GM18519 (cell line): ENCODE data around the gene LCA5L.

Experiments
- ATAC-seq: cut with Tn5 transposase; IDR thresholded peaks from one replicate; pipeline ENCODE4 v1.9.1; 2021; ENCODE audit warnings: mild to moderate bottlenecking, moderate library complexity; ENCODE audit not compliant: unreplicated experiment, low FRiP score

The LCA5L gene

DNA sequence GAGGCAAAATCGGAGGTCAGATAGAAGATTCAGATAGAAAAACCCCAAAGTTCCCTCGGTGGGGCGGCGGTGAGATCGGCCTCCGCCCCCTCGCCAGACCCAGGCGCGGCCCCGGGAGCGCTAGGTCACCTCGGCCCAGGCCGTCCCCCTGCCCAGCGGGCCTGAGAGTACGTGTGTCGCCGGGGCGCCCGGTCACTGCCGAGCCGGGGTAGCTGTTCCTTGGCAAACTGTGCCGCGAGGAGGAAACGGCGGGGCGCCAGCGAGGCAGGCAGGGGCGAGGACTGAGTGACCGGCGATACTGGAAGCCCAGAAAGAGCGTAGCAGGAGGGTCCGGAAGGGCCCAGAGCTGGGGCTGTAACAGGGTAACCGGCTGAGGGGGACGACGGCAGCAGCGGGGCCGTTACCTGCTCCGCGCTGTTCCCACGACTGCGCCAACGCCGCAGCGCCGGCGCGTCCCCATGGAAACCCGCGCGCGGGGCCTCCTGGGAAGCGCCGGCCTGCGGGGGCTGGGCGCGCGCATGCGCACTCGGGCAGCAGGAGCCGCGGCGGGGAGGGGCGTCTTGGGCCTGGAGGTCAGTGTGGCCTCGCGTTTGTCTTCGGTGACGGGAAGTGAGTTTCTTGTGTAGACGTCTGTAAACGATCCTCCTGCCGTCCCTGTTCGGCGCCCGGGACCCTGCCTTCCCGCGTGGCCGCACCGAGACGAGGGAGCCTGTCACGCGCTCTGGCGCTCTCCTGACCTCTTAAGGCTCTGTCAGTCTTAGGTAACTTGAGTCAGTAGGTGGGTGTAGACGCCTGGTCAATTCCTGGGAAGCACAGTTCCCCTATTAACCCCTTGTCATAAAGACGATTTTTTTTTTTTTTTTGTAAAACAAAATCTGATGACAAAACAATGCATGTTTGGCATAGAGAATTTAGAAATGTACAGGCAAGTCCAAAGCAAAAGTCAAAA, at the start of gene LCA5L:
TSS of gene LCA5L (minus strand) at position 458 of the 949 bp plus-strand sequence. CDS start 17,285 bp downstream, outside the sequence.
- peak; percentile 77 for ATAC-seq

GRCh38 chr21:39489380-39489924, 43.9 kb upstream of the LCA5L start:
- ATAC-seq: no peak

DNA sequence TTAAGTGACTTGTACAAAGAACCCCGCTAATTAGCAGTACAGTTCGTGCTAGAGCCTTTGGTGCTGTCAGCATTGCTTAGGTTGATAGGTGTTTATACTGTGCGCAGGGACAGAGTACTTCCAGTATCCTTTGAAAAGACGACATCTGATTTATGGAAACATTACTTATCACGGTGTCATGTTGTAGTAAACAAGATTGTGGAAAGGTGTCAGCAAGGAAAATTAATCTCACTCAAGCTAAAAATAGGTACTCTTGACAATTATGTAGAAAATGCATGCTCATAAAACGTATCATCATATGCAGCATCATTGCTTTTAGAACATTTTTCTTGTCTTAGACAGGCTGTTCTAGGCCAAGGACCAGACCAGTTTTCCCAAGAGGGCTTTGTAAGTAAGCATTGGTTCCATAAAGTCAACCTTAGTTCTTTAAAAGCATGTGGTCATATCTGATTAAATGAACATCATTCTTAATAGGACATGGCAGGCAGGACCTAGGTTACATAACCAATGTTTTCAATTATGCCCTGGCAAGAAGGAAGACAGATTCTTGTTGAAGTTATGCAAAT, 39.2 kb upstream of the LCA5L start:
- no peak for ATAC-seq

DNA sequence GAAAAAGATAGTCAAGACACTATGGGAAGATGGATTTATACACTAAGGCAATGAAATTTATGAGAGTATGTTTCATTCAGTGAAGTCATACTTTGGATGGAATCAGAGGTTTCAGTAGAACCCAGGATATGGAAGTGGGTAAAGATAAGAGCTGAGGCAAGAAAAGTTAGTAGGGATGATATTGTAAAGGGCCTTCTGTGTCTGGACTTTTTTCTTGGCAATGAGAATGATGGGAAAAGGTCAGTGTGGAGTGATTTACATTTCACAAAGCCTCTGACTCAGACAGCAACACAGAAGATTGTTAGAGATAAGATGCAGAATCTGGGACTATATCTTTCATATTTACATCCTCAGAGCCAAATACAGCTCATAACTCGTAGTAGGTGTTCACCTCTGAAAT, 38.3 kb upstream of the LCA5L start:
- no peak for ATAC-seq

DNA sequence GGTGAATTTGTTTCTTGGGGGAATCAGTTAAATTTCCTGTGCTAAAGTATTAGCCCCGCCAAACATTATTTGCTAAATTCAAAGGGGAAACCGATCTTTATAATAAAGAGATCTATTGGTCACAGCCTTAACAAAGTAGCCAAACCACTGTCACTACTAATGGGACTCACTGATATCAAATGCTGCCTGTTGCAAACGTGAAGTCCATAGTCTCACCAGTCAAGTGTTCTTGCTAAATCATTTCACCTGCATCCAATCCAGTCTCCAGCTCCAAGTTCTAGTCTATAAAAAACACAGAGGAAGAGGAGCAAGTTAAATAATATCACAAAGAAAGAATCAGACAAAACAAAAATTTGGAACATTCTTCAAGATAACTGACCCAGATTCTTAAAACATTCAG, 36.3 kb upstream of the LCA5L start:
- no peak for ATAC-seq

DNA sequence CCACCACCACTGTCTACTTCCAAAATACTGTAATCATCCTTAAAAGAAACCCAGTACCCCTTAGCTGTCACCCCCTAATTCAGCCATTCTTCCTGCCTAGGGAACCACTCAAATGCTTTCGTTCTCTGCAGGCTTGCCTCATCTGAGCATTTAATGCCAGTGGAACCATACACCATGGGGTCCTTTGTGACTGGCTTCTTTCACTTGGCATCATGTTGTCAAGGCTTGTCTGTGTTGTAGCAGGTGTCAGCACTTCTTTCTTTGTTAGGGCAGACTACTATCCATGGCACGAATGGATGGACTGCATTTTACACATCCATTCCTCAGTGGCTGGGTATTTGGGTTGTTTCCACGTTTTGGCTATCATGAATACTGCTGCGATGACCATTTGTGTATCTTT, 34.7 kb upstream of the LCA5L start:
- no peak for ATAC-seq

DNA sequence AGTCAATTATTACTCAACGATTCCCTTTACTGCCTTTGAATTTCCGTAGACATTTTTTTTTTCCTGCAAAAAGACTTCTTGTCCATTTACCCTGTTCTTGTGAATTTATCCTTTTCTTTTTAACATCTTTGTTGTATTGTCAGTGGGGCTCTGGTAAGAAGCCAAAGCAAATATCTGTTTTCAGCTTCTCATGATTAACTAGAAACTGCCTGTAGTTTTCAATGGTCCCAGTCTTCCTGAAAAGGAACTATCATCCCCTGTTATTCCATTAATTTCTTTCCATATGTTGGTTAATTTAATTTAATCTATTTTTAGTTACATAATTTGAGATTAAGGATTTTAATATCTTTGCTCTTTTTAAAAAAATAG, 34.2 kb upstream of the LCA5L start:
- no peak for ATAC-seq

DNA sequence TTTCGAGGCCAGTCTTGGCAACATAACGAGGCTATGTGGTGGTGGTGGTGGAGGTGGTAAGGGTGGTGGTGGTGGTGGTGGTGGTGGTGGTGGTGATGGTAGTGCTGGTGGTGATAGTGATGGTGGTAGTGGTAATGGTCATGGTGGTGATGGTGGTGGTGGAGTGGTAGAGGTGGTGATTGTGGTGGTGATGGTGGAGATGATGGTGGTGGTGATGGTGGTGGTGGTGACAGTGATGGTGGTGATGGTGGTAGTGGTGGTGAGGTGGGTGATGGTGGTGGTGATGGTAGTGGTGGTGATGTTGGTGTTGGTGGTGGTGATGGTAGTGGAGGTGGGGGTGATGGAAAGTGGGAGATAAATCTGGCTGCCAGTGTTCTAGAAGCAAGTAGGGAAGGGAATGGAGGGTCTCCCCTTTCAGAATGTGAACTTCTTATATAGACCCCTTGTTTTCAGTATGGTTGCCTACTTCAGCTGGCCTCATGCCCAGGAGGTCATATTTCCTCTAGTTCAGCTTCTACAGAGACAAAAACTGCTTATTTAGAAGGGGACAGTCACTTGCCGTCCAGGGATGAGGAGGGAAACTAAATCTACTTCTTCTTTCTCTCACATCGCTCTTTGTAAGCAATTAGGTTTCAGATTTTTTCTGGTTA, 33.7 kb upstream of the LCA5L start:
- no peak for ATAC-seq

GRCh38 chr21:39474611-39475010, 29.0 kb upstream of the LCA5L start:
- no peak for ATAC-seq

DNA sequence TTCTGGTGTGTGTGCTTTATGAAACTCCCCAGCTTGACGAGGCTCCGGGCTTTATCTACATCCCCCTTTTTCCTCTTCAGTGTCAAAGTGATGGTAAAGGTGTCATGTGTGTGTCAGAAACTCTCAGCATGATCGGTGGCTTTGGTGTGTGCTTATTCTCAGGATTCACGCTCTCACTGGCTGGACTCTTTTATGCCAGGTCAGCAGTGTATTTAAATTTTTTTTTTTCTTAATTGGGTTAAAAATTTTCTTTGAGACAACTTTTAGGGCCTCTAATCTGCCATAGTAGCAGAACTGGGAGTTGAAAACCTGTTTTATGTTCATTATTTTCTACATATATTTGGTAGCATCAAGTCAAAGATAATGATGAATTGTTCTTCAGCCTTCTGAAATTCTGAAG, 27.2 kb upstream of the LCA5L start:
- ATAC-seq: no peak

GRCh38 chr21:39471598-39471997, 26.0 kb upstream of the LCA5L start:
- no peak for ATAC-seq

- no peak for ATAC-seq
Observed at GRCh38 chr21:39468559-39468958, 23.0 kb upstream of the LCA5L start.

DNA sequence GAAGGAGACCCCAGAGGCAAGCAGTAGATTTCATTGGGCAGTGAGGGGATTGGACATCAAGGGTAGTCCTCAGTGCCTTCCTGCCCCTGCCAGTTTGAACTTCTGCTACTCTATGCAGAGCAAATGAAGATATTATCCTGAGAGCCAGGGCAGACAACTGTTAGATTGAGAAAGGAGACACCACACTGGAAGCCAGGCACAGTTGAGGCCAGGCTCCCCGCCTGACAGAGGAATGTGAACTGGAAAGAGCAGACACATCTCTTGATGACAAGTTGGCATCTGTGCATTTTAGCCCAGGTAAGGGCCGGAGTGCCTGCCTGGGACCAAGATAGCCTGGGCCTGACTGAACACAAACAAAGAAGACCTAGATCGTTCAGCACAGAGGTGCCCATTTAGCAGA, 22.2 kb upstream of the LCA5L start:
- ATAC-seq: no peak

DNA sequence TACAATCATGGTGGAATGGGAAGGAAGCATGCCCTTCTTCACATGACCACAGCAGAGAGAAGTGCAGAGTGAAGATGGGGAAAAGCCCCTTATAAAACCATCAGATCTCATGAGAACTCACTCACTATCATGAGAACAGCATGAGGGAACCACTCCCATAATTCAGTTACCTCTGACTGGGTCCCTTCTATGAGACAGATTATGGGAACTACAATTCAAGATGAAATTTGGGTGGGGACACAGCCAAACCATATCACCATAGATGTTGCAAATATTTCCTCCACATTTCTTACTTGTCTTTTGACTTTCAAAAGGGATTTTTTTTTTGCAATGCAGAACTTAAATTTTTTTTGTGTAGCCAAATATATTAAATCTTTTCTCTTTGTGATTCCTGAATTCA, 21.0 kb upstream of the LCA5L start:
- no peak for ATAC-seq

DNA sequence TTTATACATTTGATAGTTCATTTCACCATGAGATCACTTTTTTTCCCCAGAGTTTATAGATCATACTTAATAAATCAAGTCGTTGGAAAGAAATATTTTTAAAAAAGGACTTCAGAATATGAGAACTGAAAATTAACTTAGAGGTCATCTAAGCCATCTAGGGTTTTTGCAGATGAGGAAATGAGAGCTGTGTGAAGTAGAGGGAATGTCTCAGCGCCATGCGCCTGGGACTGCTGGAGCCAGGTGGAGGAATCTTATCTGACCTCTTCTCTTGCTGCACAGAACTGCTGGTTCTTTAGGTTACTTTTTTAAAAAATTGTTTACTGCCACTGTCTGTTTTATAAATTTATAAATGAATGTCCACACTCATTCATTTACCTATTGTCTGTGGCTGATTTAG, 17.7 kb upstream of the LCA5L start:
- no peak for ATAC-seq

GRCh38 chr21:39461419-39461818, 15.8 kb upstream of the LCA5L start:
- ATAC-seq: peak; percentile 82

DNA sequence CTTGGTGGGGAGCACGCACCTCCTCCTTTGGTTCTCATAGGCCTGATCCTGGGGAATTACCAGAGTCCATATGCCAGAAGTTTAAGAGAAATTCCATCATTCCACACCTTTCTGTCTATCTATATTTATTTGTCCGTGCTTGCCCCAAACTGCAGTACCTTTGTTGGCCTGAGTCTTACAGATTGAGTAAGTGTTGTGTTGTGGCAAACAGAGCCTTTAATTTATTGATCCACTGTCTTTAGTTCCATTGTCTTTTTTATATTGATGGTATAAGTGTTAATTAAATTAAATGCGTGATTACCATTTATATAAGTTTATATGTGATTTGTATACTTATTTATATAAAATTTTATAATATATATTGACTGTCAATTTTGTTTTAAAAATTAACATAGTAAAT, 11.1 kb upstream of the LCA5L start:
- ATAC-seq: no peak

GRCh38 chr21:39454949-39455668, 9.5 kb upstream of the LCA5L start:
- no peak for ATAC-seq

DNA sequence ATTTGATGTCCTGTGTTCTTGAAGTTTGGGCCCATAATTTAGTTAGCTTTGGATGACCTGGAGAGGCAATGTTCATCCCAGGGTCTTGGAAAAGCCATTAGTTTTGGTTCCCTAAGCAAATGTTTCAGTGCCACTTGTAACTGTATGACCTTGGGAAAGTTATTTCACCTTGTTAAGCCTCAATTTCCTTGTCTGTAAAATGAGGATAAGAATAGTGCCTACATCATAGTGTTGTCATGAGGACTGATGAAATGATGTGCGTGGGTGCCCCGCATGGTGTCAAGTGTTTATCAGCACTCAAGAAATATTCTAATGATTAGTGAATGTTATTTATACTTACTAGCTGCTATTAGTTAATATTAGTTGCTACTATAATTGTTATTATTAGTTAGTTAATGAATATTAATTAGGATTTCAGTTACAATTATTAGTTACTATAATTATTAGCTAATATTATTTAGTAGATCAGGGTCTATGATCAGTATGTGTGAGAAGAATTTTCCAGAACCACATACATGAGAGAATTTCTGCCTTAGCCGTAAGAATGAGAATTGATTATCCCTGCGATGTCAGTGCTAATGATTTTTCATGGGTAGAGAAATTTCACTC, 8.1 kb upstream of the LCA5L start:
- ATAC-seq: no peak

- ATAC-seq: no peak
Observed at GRCh38 chr21:39452970-39453342, 7.4 kb upstream of the LCA5L start.
